Large intestine (tissue), 3 donors: ENCODE results near the gene KLK2. TPM values are rescaled to one million over a fixed set of nuclear protein-coding genes. Genes with fewer than 3 reads are reported as not detected.
"Not testable (repeated sequence)": the region's sequence is repeated elsewhere in the genome, so short reads cannot be mapped to it uniquely, and the experiment has no call there.

Experiments used
- DNase-seq, 2 donors: peaks; one replicate each; pipeline versions ENCODE4 v3.0.0 to v3.0.0-alpha.2; 2013
- H3K27ac ChIP-seq: one replicate; pipeline ENCODE4 v1.5.1; 2013; ENCODE audit warnings: low read length
- H3K27me3 ChIP-seq: 2 replicates; pipeline ENCODE4 v1.6.1; 2013; ENCODE audit warnings: low read length; ENCODE audit not compliant: control insufficient read depth, insufficient read depth
- H3K36me3 ChIP-seq: 2 replicates; pipeline ENCODE4 v1.6.1; 2013; ENCODE audit warnings: low read length; ENCODE audit not compliant: control insufficient read depth, insufficient read depth
- H3K4me1 ChIP-seq: one replicate; pipeline ENCODE4 v1.6.1; 2013; ENCODE audit warnings: low read length; ENCODE audit not compliant: control insufficient read depth, insufficient read depth
- H3K4me3 ChIP-seq: one replicate; pipeline ENCODE4 v1.5.1; 2013; ENCODE audit warnings: low read length
- H3K9me3 ChIP-seq: one replicate; pipeline ENCODE4 v1.6.1; 2013; ENCODE audit warnings: mild to moderate bottlenecking, low read depth, low read length, moderate library complexity; ENCODE audit not compliant: control insufficient read depth
- WGBS: methylation state at CpG from one replicate; pipeline ENCODE4 v1.1.5; 2013; ENCODE audit warnings: low lambda C conversion rate; ENCODE audit not compliant: insufficient coverage; 5-methylcytosine and 5-hydroxymethylcytosine counted together
- polyA plus RNA-seq: library from polyadenylated mRNA; unstranded; fragments of 120-200 nt; gene quantifications from one replicate; pipeline ENCODE4 v1.2.1, GENCODE V29; 2013

Gene KLK2
- polyA plus RNA-seq, 1 donor = 0.15 TPM

DNA sequence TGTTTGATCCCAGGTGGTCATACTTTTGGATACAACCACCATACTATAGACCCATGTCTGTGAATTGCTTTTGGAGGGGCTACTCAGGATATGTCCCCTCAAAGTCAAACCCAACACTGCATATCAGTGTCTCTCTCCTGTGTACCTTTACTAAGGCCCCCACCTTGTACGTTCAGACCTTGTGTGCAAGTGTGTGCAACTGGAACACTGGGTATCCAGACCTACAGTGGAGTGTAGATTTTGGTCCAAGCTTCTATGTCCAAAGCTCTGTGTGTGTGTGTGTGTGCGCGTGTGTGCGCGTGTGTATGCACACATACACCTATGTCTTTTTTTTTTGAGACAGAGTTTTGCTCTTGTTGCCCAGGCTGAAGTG is 18.0 kb downstream of the KLK2 start:
- DNase-seq = no peak
- H3K27me3 ChIP-seq = peaks cover 4% of the 10 kb centered on the region
- no peaks in the 10 kb centered on the region for H3K36me3 ChIP-seq
- H3K4me3 ChIP-seq = no peak overlapping the region
- WGBS = no CpG with 5 or more reads among the region's 5 CpGs
- H3K27ac ChIP-seq = no peak overlapping the region
- H3K4me1 ChIP-seq = no peaks in the 10 kb centered on the region
- no peaks in the 10 kb centered on the region for H3K9me3 ChIP-seq

DNA sequence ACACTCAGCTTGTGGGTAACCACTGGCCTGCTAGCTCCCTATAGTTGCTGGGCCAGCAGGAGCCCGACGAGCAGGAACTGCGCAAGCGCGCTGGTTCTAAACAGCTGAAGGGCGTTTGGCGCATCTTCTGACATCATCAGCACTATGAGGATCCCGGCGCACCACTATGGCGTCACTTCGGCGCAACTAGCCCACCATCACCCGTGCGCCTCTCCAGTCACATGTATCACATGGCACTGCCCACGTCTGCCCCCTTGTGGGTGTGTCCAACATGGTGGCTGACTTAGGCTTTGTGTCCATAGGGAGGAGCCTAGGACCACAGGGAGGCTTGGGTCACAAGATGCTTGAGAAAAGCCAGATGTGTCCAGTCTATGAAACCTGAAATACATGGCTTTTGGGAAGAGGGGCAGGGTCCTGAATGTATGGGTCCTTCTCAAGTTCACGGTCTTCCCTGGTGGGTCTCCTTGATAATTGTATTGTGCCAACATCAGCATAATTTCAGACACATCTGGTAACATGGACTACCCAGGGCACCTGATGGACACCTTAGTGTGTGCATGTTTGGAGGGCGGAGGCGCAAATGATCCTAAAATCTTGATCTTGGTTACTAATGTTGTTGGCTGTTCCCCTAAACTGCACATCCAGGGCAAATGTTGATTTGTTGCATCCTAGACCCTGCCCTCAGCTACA is 20.0 kb downstream of the KLK2 start:
- Histone ChIP-seq H3K4me3 (no peak overlapping the region), H3K27ac (no peak overlapping the region), H3K9me3 (no peaks in the 10 kb centered on the region), H3K27me3 (peaks cover 4% of the 10 kb centered on the region), H3K4me1 (no peaks in the 10 kb centered on the region), H3K36me3 (no peaks in the 10 kb centered on the region)
- DNase-seq = no peak
- no CpG with 5 or more reads among the region's 18 CpGs for WGBS

DNA sequence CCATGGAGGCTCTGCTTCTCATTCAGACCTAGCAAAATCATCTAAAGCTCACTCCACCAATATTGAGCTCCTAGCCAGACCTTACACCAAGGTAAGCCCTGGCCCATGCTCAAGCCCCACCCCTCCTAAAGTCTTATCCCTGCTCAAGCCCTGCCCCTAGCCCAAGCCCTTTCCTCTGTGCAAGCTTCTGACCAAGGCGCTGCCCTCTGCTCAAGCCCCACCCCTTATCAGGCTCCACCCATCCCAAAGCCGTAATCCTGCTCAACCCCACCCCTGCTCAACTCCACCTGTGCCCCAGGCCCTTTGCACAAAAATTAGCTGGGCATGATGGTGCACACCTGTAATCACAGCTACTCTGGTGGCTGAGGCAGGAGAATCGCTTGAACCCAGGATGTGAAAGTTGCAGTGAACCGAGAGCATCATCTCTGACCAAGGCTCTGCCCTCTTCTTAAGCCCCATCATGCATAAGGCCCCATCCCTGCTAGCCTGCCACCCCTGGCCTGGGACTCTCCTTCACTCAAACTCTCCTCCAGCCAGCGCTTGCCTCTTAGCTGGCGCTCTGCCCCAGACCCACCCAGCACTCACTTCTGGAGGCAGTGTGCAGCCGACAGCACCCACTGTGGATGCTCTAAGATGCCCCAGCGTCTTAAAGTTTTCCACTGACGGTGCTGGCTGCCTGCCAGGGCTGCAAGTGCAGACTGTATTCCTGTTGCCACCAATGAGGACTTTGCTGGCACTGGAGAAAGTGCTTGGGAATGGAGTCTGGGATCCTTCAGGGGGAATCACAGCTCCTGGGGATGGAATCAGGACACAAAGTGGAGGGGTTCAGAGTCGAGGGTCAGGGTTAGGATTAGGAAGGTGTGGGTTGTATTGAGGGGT is 21.5 kb downstream of the KLK2 start:
- Histone ChIP-seq H3K4me3 (no peak overlapping the region), H3K27me3 (peaks cover 4% of the 10 kb centered on the region), H3K9me3 (no peaks in the 10 kb centered on the region), H3K4me1 (no peaks in the 10 kb centered on the region), H3K36me3 (no peaks in the 10 kb centered on the region), H3K27ac (no peak overlapping the region)
- DNase-seq = no peak
- no CpG with 5 or more reads among the region's 10 CpGs for WGBS

DNA sequence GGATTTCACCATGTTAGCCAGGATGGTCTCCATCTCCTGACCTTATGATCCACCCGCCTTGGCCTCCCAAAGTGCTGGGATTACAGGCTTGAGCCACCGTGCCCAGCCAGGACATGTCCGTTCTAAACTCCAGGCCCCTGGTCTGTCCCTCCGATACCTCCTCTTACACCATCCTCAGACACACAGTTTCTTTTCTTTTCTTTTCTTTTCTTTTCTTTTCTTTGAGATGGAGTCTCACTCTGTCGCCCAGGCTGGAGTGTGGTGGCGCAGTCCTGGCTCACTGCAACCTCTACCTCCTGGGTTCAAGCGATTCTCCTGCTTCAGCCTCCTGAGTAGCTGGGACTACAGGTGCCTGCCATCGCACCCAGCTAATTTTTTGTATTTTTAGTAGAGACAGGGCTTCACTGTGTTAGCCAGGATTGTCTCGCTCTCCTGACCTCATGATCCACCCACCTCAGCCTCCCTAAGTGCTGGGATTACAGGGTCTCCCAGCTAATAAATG is 22.9 kb downstream of the KLK2 start:
- H3K9me3 ChIP-seq, H3K36me3 ChIP-seq, H3K4me1 ChIP-seq, DNase-seq, H3K4me3 ChIP-seq, H3K27me3 ChIP-seq, H3K27ac ChIP-seq: not testable (repeated sequence)
- 100% methylated on average over 1 of the region's 9 CpGs for WGBS

DNA sequence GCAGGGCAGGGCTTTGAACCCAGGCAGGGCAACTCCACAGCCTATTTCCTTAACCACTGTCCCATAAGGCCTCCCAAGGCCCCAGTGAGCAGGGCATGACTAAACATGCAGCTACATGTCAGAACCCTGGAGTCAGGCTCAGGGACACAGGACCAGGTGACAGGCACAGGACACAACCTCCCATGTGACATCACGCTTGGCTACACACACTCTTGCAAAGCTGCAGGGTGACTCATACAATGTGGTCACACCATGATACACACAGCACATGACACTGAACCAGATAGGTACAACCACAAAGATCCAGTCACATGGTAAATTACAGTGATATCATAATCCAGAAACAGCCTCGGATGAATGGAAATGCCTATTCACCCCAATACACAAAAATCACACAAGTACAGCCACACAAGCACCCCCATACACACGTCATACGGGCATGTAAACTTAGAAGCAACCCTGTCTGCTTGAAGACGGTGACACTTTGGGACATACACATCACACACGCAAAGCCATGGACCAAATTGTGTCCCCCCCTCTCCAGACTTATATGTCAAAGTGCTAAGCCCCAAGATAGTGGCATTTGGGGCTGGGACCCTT is 23.5 kb downstream of the KLK2 start:
- H3K27ac ChIP-seq = no peak overlapping the region
- no CpG with 5 or more reads among the region's 6 CpGs for WGBS
- H3K4me1 ChIP-seq = no peaks in the 10 kb centered on the region
- DNase-seq = no peak
- no peaks in the 10 kb centered on the region for H3K27me3 ChIP-seq
- H3K36me3 ChIP-seq = no peaks in the 10 kb centered on the region
- H3K4me3 ChIP-seq = no peak overlapping the region
- H3K9me3 ChIP-seq = no peaks in the 10 kb centered on the region

DNA sequence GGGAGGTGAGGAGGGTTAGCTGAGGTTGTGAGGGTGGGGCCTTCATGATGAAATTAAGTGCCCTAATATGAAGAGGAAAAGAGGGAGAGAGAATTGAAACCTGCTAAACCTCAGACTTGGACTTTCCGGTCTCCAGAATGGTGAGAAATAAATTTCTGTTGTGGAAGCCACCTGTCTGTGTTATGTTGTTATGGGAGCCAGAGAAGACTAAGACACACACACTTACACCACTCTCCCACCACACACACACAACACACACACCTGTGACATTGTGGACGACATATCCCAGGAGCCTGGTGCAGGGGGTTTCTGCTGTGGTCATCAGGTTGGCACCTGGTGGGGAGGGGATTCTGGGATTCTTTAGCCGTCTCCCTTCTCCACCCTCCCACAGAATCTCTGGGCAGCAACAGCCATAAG is 24.0 kb downstream of the KLK2 start:
- H3K4me3 ChIP-seq = no peak overlapping the region
- no CpG with 5 or more reads among the region's 3 CpGs for WGBS
- H3K9me3 ChIP-seq = no peaks in the 10 kb centered on the region

DNA sequence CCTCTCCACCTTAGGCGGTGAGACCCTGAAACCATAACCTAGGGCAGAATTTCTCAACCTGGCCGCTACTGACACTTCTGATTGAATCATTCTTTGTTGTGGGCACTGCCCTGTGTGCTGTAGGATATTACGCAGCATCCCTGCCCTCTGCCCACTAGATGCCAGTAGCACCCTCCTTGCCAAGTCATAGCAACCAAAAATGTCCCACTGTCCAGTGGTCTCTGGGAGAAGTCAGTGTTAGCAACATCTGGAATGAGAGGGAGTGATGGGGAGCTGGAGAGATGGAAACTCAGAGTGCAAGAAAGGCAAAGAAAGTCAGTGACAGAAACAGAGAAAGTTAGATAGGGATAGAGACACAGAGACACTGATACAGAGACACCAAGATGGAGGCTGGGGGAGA is 24.4 kb downstream of the KLK2 start:
- no peaks in the 10 kb centered on the region for H3K9me3 ChIP-seq

More for the DNA sequence above, 24.0 kb downstream of the KLK2 start:
- DNase-seq = no peak
- no peaks in the 10 kb centered on the region for H3K36me3 ChIP-seq
- H3K27me3 ChIP-seq = no peaks in the 10 kb centered on the region
- H3K4me1 ChIP-seq = no peaks in the 10 kb centered on the region
- no peak overlapping the region for H3K27ac ChIP-seq

DNA sequence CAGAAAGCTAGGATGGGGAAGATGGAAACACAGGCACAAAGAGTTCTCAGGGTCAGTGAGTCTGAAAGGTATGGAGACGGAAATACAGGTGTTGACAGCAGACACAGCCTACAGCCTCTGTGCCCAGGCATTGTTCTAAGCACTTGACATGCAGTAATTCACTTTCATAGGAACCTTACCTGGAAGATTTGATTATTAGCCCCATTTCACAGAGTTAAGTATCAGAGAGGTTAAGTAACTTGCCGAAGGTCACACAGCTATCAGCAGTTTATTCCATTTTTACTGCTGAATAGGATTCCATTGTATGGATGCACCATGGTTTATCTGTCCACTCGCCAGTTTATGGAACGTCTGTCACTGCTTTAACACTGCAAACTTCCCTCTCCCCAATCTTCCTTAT is 24.8 kb downstream of the KLK2 start:
- Histone ChIP-seq H3K36me3 (no peaks in the 10 kb centered on the region), H3K27me3 (no peaks in the 10 kb centered on the region), H3K27ac (no peak overlapping the region), H3K9me3 (no peaks in the 10 kb centered on the region), H3K4me1 (no peaks in the 10 kb centered on the region), H3K4me3 (no peak overlapping the region)
- DNase-seq = no peak
- 66% methylated on average over 3 of the region's 4 CpGs for WGBS

More for the DNA sequence above, 24.4 kb downstream of the KLK2 start:
- no peaks in the 10 kb centered on the region for H3K27me3 ChIP-seq
- H3K27ac ChIP-seq = no peak overlapping the region
- WGBS = no CpG with 5 or more reads among the region's 3 CpGs
- H3K36me3 ChIP-seq = no peaks in the 10 kb centered on the region
- no peaks in the 10 kb centered on the region for H3K4me1 ChIP-seq
- H3K4me3 ChIP-seq = no peak overlapping the region
- DNase-seq = no peak

DNA sequence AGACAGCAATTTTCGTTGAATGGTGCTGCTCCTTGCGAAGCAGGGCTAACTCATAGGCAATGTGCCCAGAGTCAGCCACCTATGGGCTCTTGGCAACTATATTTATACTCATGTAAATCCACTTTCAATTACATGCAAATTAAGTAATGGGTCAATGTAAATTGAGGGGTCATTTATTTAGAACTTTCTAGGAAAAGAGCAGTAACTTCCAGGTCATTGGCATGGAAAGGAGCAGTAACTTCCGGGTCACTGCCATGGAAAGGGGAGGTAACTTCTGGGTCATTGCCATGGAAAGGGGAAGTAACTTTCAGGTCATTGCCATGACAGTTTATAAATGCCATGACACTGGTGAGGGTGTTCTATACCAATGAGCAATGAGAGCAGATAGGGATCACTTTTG is 26.3 kb downstream of the KLK2 start:
- no peaks in the 10 kb centered on the region for H3K4me1 ChIP-seq
- no peak overlapping the region for H3K27ac ChIP-seq
- H3K27me3 ChIP-seq = no peaks in the 10 kb centered on the region
- H3K36me3 ChIP-seq = no peaks in the 10 kb centered on the region
- WGBS = no CpG with 5 or more reads among the region's 3 CpGs
- H3K9me3 ChIP-seq = no peaks in the 10 kb centered on the region
- no peak for DNase-seq
- no peak overlapping the region for H3K4me3 ChIP-seq

DNA sequence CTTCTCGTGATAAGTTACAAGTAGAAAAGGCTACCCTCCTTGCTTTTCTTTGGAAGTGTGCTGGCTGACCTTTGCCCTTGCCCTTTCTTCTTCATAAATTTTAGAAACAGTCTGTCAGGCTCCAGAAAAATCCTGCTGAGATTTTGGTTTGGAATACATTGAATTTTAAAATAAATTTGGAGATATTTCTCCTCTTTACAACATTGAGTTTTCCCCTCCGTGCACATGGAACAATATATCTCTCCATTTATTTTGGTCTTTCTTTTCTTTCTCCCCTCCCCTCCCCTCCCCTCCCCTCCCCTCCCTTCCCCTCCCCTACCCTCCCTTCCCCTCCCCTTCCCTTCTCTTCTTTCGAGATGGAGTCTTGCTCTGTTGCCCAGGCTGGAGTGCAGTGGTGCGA is 29.4 kb downstream of the KLK2 start:
- no peak for DNase-seq
- Histone ChIP-seq H3K36me3 (no peaks in the 10 kb centered on the region), H3K4me1 (no peaks in the 10 kb centered on the region), H3K9me3 (no peaks in the 10 kb centered on the region), H3K27me3 (peaks cover 3% of the 10 kb centered on the region), H3K27ac (no peak overlapping the region), H3K4me3 (no peak overlapping the region)
- 40% methylated on average over 1 of the region's 4 CpGs for WGBS
